Measurements from ENCODE around the gene TMEM217. TPM values are rescaled to one million over a fixed set of nuclear protein-coding genes. Genes with fewer than 3 reads are reported as not detected.

The TMEM217 gene
- total RNA-seq = 1.2 and 2.5 TPM in 2 replicates

DNA sequence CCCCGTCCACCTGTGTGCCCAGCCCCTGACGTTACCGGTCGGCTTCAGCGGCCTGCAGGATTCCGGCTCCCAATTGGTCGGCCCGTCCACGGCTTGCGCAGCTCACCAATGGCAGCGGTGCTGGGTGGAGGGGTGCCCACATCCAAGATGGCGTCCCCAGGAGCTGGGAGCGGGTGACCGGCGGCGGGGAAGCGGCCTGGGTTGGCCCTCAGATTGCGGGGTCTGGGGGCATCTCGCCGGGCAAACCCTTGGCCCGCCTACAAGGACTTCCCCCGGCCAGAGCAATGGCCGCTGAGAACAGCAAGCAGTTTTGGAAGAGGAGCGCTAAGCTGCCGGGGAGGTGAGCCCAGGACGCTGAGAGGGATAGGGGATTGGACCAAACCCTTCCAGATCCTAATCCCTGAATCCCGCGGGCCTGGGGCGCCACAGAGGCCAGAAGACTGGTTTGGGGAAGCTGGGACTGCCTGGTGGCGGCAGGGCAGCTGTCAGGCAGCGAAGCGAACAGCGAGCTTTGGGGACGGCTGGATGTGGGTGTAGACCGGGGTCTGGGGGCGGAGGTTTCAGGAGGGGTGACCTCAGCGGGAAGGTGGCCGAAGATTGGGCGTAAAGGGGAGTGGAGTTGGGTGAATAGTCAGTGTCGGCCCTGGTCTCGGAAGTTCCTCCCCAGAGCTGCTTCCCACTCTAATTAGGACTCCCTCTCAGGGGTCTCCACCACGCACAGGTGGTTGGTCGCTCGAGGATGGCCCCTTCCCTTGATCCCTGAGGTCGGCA is at the start of gene TMEM217, which contains the start of gene TBC1D22B:
Gene TMEM217 (minus strand): TSS at position 511 of the 771 bp plus-strand sequence. CDS start 39,114 bp downstream, outside the sequence.
Gene TBC1D22B (plus strand): TSS at position 139 of the 771 bp plus-strand sequence. CDS start 146 bp downstream, at position 285.

DNA sequence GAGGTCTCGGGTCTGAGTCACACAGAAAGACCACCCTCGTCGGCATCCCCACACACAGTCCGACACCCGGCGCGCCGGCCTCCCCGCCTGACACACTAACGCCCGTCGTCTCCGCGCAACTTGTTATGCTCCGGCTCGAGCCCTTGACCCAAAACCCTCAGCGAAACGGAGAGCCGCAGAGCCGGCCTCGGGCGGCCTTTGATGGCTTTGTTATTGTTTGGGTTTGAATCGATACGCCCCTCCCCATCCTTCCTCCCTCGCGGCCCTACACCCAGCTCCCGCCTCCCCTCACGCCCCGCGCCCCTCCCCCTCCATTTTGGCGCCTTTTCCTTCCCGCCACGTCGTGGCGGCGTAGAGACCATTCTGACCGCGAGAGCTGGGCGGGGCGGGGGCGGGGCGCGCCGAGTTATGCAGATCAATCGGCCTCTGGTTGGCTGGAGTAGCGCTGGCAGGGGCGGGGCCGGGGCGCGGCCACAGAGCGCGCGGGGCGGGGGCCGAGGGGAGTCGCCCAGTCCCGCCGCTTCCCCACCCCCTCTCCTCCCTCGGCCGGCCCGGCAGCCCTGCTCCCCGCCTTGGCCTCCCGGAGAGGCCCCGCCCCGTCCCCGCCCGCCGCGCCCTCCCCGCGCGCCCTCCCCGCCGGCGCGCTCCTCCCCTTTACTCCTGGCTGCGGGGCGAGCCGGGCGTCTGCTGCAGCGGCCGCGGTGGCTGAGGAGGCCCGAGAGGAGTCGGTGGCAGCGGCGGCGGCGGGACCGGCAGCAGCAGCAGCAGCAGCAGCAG is 88.3 kb downstream of the TMEM217 start, which contains the start of gene PIM1:
Gene PIM1 (plus strand): TSS at position 657 of the 777 bp plus-strand sequence. CDS start 424 bp downstream, outside the sequence.

Other genes starting within 250 kb of the TMEM217 start
- gene PIM1, start 88.0 kb downstream of the TMEM217 start, total RNA-seq = 7.9 and 30.2 TPM in 2 replicates
- gene TBC1D22B, start 372 bp downstream of the TMEM217 start, total RNA-seq = 6.5 and 8.2 TPM in 2 replicates
- 21.9 and 27.9 TPM in 2 replicates for gene RNF8, start 95.8 kb upstream of the TMEM217 start, total RNA-seq
- gene CMTR1, start 175.1 kb upstream of the TMEM217 start, total RNA-seq = 31.8 and 37.2 TPM in 2 replicates
- gene CCDC167, start 241.7 kb upstream of the TMEM217 start, total RNA-seq = 24.8 and 39.3 TPM in 2 replicates